Immature natural killer cell (primary cell): ENCODE data around the gene TELO2. TPM values are rescaled to one million over a fixed set of nuclear protein-coding genes. Genes with fewer than 3 reads are reported as not detected.

ENCODE experiments used
- DNase-seq, 3 donors: peaks; one replicate each; pipeline ENCODE4 v3.0.0; 2022; ENCODE audit warnings: mixed read lengths in 1 of 3
- H3K27ac Mint-ChIP-seq, 6 donors: one replicate each; pipeline ENCODE4 v1.8.0; 2020; ENCODE audit warnings: mixed read lengths in 6 of 6, mild to moderate bottlenecking in 5 of 6, inconsistent platforms in 4 of 6, moderate library complexity in 3 of 6
- H3K27me3 Mint-ChIP-seq, 3 donors: one replicate each; pipeline ENCODE4 v1.8.0; 2020 to 2021; ENCODE audit warnings: low read depth in 3 of 3, mild to moderate bottlenecking in 3 of 3, mixed read lengths in 3 of 3, moderate library complexity in 3 of 3, inconsistent platforms in 1 of 3
- H3K36me3 Mint-ChIP-seq, 3 donors: one replicate each; pipeline ENCODE4 v1.8.0; 2020; ENCODE audit warnings: mixed read lengths in 3 of 3, inconsistent platforms in 2 of 3, mild to moderate bottlenecking in 2 of 3
- H3K4me1 Mint-ChIP-seq, 2 donors: one replicate each; pipeline ENCODE4 v1.8.0; 2020; ENCODE audit warnings: inconsistent platforms in 2 of 2, mild to moderate bottlenecking in 2 of 2, mixed read lengths in 2 of 2, moderate library complexity in 1 of 2
- H3K4me3 Mint-ChIP-seq, 5 donors: one replicate each; pipeline ENCODE4 v1.8.0; 2020; ENCODE audit warnings: mild to moderate bottlenecking in 5 of 5, mixed read lengths in 5 of 5, inconsistent platforms in 3 of 5, moderate library complexity in 3 of 5
- H3K9me3 Mint-ChIP-seq, 6 donors: one replicate each; pipeline ENCODE4 v1.8.0; 2020; ENCODE audit warnings: mild to moderate bottlenecking in 6 of 6, mixed read lengths in 6 of 6, inconsistent platforms in 4 of 6, moderate library complexity in 3 of 6
- polyA plus RNA-seq, 3 donors: library from polyadenylated mRNA; unstranded; fragments of 300-500 nt; fragmentation: Illumina TruSeq; gene quantifications; one replicate each; pipeline ENCODE4 v1.2.3, GENCODE V29; 2021

The TELO2 gene
- 10 to 100 TPM; 12.0 to 16.4 (median 12.3) TPM for polyA plus RNA-seq

- Mint-ChIP-seq H3K27me3 (peaks cover 2 to 5% (median 3%) of the 10 kb centered on the region in 3 donors), H3K27ac (peak within 1 kb of the TSS; percentile 91 to 99 (median 98)), H3K4me1 (peaks cover 8 to 11% of the 10 kb centered on the region in 2 donors), H3K36me3 (no peaks in the 10 kb centered on the region), H3K4me3 (peak within 1 kb of the TSS; percentile 89 to 97 (median 97)), H3K9me3 (no peaks in the 10 kb centered on the region)
- DNase-seq: peak; percentile 88 to 90 (median 90)
Observed at GRCh38 chr16:1492923-1493745, at the start of gene TELO2. Gene TELO2 (plus strand): TSS chr16:1493360. CDS start chr16:1494282, 922 bp downstream.

- no peak overlapping the region for H3K27ac Mint-ChIP-seq
- H3K4me3 Mint-ChIP-seq: no peak overlapping the region
- no peaks in the 10 kb centered on the region for H3K9me3 Mint-ChIP-seq
- H3K27me3 Mint-ChIP-seq: peaks cover 0 to 2% (median 0%) of the 10 kb centered on the region in 3 donors
- DNase-seq: no peak
- no peaks in the 10 kb centered on the region for H3K36me3 Mint-ChIP-seq
- peaks cover 0 to 13% of the 10 kb centered on the region in 2 donors for H3K4me1 Mint-ChIP-seq
Observed at GRCh38 chr16:1443403-1443973, 49.7 kb upstream of the TELO2 start.

DNA sequence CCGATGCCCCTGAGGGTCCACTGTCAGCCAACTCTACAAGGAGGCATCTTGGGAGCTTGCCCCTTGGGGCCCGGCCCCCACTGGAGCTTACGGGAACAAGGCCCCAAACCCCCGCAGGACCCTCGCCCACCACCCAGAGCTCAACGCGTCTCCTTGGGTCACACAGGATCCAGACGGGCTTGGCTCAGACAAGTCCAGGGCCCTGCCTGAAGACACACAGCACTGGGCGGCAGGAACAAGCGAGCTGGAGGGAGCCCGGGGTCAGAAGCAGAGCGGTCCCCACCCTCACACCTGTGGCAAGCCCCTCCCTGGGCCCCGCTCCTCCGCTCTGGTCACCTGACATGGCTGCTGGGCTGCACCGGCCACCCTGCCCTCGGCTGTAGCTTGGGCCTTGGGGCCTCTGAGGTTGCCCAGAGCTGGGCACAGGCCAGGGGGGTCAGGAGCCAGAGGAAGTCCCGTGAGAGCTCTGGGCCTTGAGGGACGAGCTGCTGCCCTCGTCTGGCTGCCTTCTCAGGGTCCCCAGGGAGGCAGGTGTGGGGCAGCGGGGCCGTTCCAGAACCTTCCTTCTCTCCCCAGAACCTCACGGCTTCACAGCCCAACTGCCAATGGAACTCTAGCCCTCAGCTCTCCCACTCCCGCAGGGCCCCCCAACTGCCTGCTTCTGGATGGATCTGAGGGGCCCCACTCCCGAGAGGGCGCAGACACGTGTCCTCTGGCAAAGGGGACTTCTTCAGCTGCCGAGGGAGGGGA is 49.0 kb upstream of the TELO2 start, which contains the start of gene CCDC154:
TSS of gene CCDC154 (minus strand) at position 577 of the 750 bp plus-strand sequence. CDS start at position 343, 234 bp downstream.
- H3K36me3 Mint-ChIP-seq: no peaks in the 10 kb centered on the region
- no peak for DNase-seq
- H3K27ac Mint-ChIP-seq: peak within 1 kb of the TSS in 2 of 6 donors; percentile 56 to 90
- peaks cover 0 to 2% (median 0%) of the 10 kb centered on the region in 3 donors for H3K27me3 Mint-ChIP-seq
- H3K9me3 Mint-ChIP-seq: no peaks in the 10 kb centered on the region
- peaks cover 0 to 17% of the 10 kb centered on the region in 2 donors for H3K4me1 Mint-ChIP-seq
- peak within 1 kb of the TSS in 2 of 5 donors; percentile 29 to 38 for H3K4me3 Mint-ChIP-seq

- H3K36me3 Mint-ChIP-seq: no peaks in the 10 kb centered on the region
- H3K27ac Mint-ChIP-seq: peak overlapping the region in 2 of 6 donors; percentile 56 to 90
- peaks cover 6 to 24% of the 10 kb centered on the region in 2 donors for H3K4me1 Mint-ChIP-seq
- H3K27me3 Mint-ChIP-seq: peaks cover 0 to 2% (median 0%) of the 10 kb centered on the region in 3 donors
- H3K4me3 Mint-ChIP-seq: peak overlapping the region in 2 of 5 donors; percentile 29 to 38
- H3K9me3 Mint-ChIP-seq: no peaks in the 10 kb centered on the region
- DNase-seq: peak; percentile 17 to 35 (median 19)
Observed at GRCh38 chr16:1444730-1445517, 48.2 kb upstream of the TELO2 start.

GRCh38 chr16:1445518-1446203 is 47.5 kb upstream of the TELO2 start:
- H3K27ac Mint-ChIP-seq: peak overlapping the region in 3 of 6 donors; percentile 31 to 90 (median 45)
- peak; percentile 16 to 23 (median 20) for DNase-seq

GRCh38 chr16:1446296-1447080 is 46.7 kb upstream of the TELO2 start:
- Mint-ChIP-seq H3K27ac (peak overlapping the region in 1 of 6 donors; percentile 64), H3K36me3 (peaks cover 0 to 3% (median 0%) of the 10 kb centered on the region in 3 donors), H3K27me3 (peaks cover 0 to 2% (median 2%) of the 10 kb centered on the region in 3 donors), H3K4me3 (no peak overlapping the region), H3K9me3 (no peaks in the 10 kb centered on the region), H3K4me1 (peaks cover 11 to 30% of the 10 kb centered on the region in 2 donors)
- DNase-seq: no peak

More at GRCh38 chr16:1445518-1446203, 47.5 kb upstream of the TELO2 start:
- H3K9me3 Mint-ChIP-seq: no peaks in the 10 kb centered on the region
- H3K4me1 Mint-ChIP-seq: peaks cover 11 to 29% of the 10 kb centered on the region in 2 donors
- H3K27me3 Mint-ChIP-seq: peaks cover 0 to 2% (median 2%) of the 10 kb centered on the region in 3 donors
- peaks cover 0 to 3% (median 0%) of the 10 kb centered on the region in 3 donors for H3K36me3 Mint-ChIP-seq
- peak overlapping the region in 1 of 5 donors; percentile 54 for H3K4me3 Mint-ChIP-seq

GRCh38 chr16:1447965-1448364 is 45.2 kb upstream of the TELO2 start:
- H3K9me3 Mint-ChIP-seq: no peaks in the 10 kb centered on the region
- no peak for DNase-seq
- peaks cover 0 to 3% (median 0%) of the 10 kb centered on the region in 3 donors for H3K36me3 Mint-ChIP-seq
- peaks cover 0 to 2% (median 2%) of the 10 kb centered on the region in 3 donors for H3K27me3 Mint-ChIP-seq
- H3K27ac Mint-ChIP-seq: peak overlapping the region in 3 of 6 donors; percentile 68 to 74 (median 69)
- peaks cover 11 to 31% of the 10 kb centered on the region in 2 donors for H3K4me1 Mint-ChIP-seq
- no peak overlapping the region for H3K4me3 Mint-ChIP-seq

DNA sequence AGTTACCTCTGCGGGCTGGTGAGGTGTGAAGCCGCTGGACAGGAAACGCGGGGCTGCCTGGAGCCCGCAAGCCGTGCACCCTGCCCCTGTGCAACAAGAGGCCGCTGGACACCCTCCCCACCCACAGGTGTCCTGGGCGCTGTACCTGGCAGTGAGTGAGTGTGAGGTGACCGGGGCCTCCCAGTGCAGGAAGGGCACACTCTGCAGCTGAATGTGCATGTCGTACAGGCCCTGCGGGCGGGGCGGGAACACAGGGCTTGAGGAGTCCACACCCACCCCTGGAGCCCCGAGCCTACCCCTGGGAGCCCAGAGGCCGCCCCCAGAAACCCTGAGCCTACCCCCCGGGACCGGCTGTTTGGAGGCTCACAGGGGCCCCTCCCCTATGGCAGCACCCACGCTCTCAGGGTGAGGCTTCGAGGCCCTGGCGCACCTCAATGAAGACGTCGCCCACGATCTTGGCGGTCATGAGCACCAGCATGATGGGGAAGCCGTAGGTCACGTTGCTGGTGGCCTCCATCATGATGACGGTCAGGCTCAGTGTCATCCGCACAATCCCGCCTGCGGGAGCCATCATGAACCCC is 44.5 kb upstream of the TELO2 start:
- DNase-seq: no peak
- Mint-ChIP-seq H3K4me1 (peaks cover 14 to 33% of the 10 kb centered on the region in 2 donors), H3K36me3 (peaks cover 0 to 3% (median 0%) of the 10 kb centered on the region in 3 donors), H3K27me3 (peaks cover 0 to 2% (median 0%) of the 10 kb centered on the region in 3 donors), H3K4me3 (peak overlapping the region in 1 of 5 donors; percentile 24), H3K27ac (peak overlapping the region in 2 of 6 donors; percentile 69 to 74), H3K9me3 (no peaks in the 10 kb centered on the region)

- H3K27ac Mint-ChIP-seq: peak overlapping the region in 2 of 6 donors; percentile 61 to 71
- H3K27me3 Mint-ChIP-seq: peaks cover 0 to 2% (median 1%) of the 10 kb centered on the region in 3 donors
- H3K4me3 Mint-ChIP-seq: peak overlapping the region in 1 of 5 donors; percentile 65
- H3K9me3 Mint-ChIP-seq: no peaks in the 10 kb centered on the region
- peaks cover 0 to 3% (median 0%) of the 10 kb centered on the region in 3 donors for H3K36me3 Mint-ChIP-seq
- DNase-seq: no peak
- peaks cover 18 to 35% of the 10 kb centered on the region in 2 donors for H3K4me1 Mint-ChIP-seq
Observed at GRCh38 chr16:1449201-1449788, 43.9 kb upstream of the TELO2 start.

DNA sequence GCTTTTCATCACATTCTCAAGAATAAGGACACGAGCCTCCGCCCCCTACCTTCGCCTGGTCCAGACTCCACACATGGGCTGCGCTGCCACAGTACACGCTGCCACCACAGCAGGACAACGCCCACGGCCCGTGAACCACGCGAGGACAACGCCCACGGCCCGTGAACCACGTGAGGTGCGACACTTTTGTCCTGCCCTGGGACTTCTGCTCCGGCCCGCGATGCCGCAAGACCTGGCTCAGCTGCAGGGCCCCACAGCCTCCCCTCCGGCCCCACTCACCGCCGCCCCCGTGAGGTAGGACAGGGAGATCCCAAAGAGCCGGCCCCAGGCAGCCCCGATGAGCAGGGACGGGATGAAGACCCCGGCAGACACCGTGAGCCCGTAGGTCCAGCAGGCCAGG is 42.9 kb upstream of the TELO2 start:
- Mint-ChIP-seq H3K9me3 (no peaks in the 10 kb centered on the region), H3K27ac (peak overlapping the region in 3 of 6 donors; percentile 53 to 87 (median 71)), H3K36me3 (peaks cover 0 to 3% (median 0%) of the 10 kb centered on the region in 3 donors), H3K4me1 (peaks cover 18 to 33% of the 10 kb centered on the region in 2 donors), H3K4me3 (peak overlapping the region in 2 of 5 donors; percentile 18 to 65), H3K27me3 (peaks cover 0 to 2% (median 2%) of the 10 kb centered on the region in 3 donors)
- DNase-seq: peak in 1 of 3 donors; percentile 31

GRCh38 chr16:1450841-1451240 is 42.3 kb upstream of the TELO2 start:
- DNase-seq: no peak
- H3K36me3 Mint-ChIP-seq: peaks cover 0 to 3% (median 0%) of the 10 kb centered on the region in 3 donors
- no peak overlapping the region for H3K27ac Mint-ChIP-seq
- H3K4me3 Mint-ChIP-seq: no peak overlapping the region
- H3K9me3 Mint-ChIP-seq: no peaks in the 10 kb centered on the region
- peaks cover 0 to 2% (median 2%) of the 10 kb centered on the region in 3 donors for H3K27me3 Mint-ChIP-seq
- H3K4me1 Mint-ChIP-seq: peaks cover 18 to 31% of the 10 kb centered on the region in 2 donors
